ENCODE data around the gene CBX1.

DNA sequence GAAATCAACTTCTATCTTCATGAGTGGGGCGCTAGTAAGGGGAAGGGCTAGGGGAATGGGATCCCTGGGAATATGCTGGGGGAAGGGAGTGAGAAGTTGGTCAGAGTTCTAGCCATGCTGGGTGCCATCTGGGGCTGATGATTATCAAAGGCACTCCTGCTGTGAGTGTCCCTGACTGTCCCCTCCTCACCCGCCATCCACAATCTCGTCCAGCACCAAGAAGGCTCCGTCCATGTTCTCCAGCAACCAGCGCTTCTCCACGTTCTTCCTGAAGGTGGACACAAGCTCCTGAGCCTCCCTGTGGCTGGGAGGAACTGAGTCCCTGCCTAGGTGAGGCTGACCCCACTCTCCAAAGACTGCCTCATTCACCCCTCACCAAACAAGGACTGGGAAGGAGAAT, 69.3 kb downstream of the CBX1 start:
- TF ChIP-seq CTCF (conservative IDR thresholded peaks at IDR 0.05; ENCODE audit: low read depth in 2 of 2): no peak
- TF ChIP-seq EZH2 (IDR thresholded peaks at IDR 0.05; ENCODE audit: low read depth, unreplicated experiment): no peak
- no peak for TF ChIP-seq POLR2AphosphoS5 (IDR thresholded peaks at IDR 0.05; ENCODE audit: low read depth)

All from GM23338 (cell line).